ENCODE data around the gene DTNB. TPM values are rescaled to one million over a fixed set of nuclear protein-coding genes. Genes with fewer than 3 reads are reported as not detected.

Gene DTNB
- polyA plus RNA-seq, 1 of the 3 experiments (the other 2 are of a cell fraction) = 15.3 TPM

- H2AFZ ChIP-seq (ENCODE audit: low read depth) = no peak within 1 kb of the TSS
Measured at GRCh38 chr2:25341753-25342371, 331.5 kb downstream of the DTNB start, which contains the start of gene DNMT3A. TSS of gene DNMT3A (minus strand) at chr2:25341925. CDS start at chr2:25313984, 27,941 bp downstream.

GRCh38 chr2:25341011-25341727 lies 332.2 kb downstream of the DTNB start:
- Histone ChIP-seq H3K36me3 (replicated peaks in 1 of 2; ENCODE audit: control insufficient read depth in 1 of 2, insufficient read depth in 2 of 2, low read length in 1 of 2) (peaks cover 0 to 3% of the 10 kb centered on the region in 2 experiments), H4K20me1 (ENCODE audit: insufficient read depth) (peaks cover 40% of the 10 kb centered on the region), H3K27me3 (ENCODE audit: insufficient read depth) (no peaks in the 10 kb centered on the region), H3K4me3 (ENCODE audit: low read depth in 2 of 2, low read length in 1 of 2) (peak overlapping the region; percentile 70 to 82; a peak in 3 of 4 replicates), H3K27ac (ENCODE audit: low read depth in 2 of 2, low read length in 1 of 2) (peak overlapping the region in 1 of 2 experiments; percentile 93; a peak in 2 of 4 replicates), H3K4me2 (no peak overlapping the region), H3K79me2 (ENCODE audit: insufficient read depth) (peaks cover 12% of the 10 kb centered on the region; the same call in 1 of the 2 replicates), H3K9me2 (no peaks in the 10 kb centered on the region), H3K9ac (no peak overlapping the region), H3F3A (replicated peaks; ENCODE audit: insufficient read depth) (no peaks in the 10 kb centered on the region), H3K9me3 (no peaks in the 10 kb centered on the region), H2AFZ (ENCODE audit: low read depth) (no peak overlapping the region), H3K4me1 (ENCODE audit: control insufficient read depth in 1 of 2, insufficient read depth in 2 of 2, low read depth in 1 of 2, low read length in 1 of 2) (peaks cover 4 to 49% of the 10 kb centered on the region in 2 experiments; a peak in 2 of 4 replicates)
- 0% methylated on average over 9 of the region's 104 CpGs for WGBS (ENCODE audit: low lambda C conversion rate)
- DNase-seq = peak; percentile 92
- POLR2A ChIA-PET = interaction anchor here (0.6 to 3.2 kb wide), 4 partner anchors 26 to 46 kb away, joined by 3 to 17 read pairs (median 3); no protein-coding TSS in a partner anchor
- CTCF ChIA-PET = interaction anchor here (1.9 to 11.3 kb wide), 3 partner anchors 21 to 84 kb away, joined by 6 to 117 read pairs (median 18); no protein-coding TSS in a partner anchor
- TF ChIP-seq RCOR1 (IDR thresholded peaks at IDR 0.05; ENCODE audit: low read length) (no peak), YY1 (IDR thresholded peaks at IDR 0.05; ENCODE audit: low read depth) (no peak), REST (IDR thresholded peaks at IDR 0.05; ENCODE audit: low read depth, low read length) (no peak), EZH2phosphoT487 (IDR thresholded peaks at IDR 0.05; ENCODE audit: borderline replicate concordance, low read depth) (no peak), SIN3A (IDR thresholded peaks at IDR 0.05; ENCODE audit: borderline replicate concordance, low read depth, low read length) (no peak), TAF1 (IDR thresholded peaks at IDR 0.05; ENCODE audit: borderline replicate concordance, low read depth, low read length) (no peak), CTCF (IDR thresholded peaks at IDR 0.05) (no peak), FOXJ3 (CRISPR knock-in tag; IDR thresholded peaks at IDR 0.05) (no peak), EP300 (IDR thresholded peaks at IDR 0.05; ENCODE audit: borderline replicate concordance in 1 of 2, low read depth in 1 of 2, low read length in 1 of 2) (no peak), ELF1 (IDR thresholded peaks at IDR 0.05) (no peak), MXI1 (IDR thresholded peaks at IDR 0.05; ENCODE audit: low read depth, low read length) (no peak)

More at GRCh38 chr2:25341753-25342371, 331.5 kb downstream of the DTNB start, which contains the start of gene DNMT3A:
- Histone ChIP-seq H3K9me3 (no peaks in the 10 kb centered on the region), H4K20me1 (ENCODE audit: insufficient read depth) (peaks cover 33% of the 10 kb centered on the region), H3K79me2 (ENCODE audit: insufficient read depth) (peaks cover 9% of the 10 kb centered on the region; the same call in 1 of the 2 replicates), H3K27ac (ENCODE audit: low read depth in 2 of 2, low read length in 1 of 2) (peak within 1 kb of the TSS in 1 of 2 experiments; percentile 93; a peak in 2 of 4 replicates), H3K9me2 (no peaks in the 10 kb centered on the region), H3K9ac (no peak within 1 kb of the TSS), H3K4me1 (ENCODE audit: control insufficient read depth in 1 of 2, insufficient read depth in 2 of 2, low read depth in 1 of 2, low read length in 1 of 2) (peaks cover 4 to 42% of the 10 kb centered on the region in 2 experiments; a peak in 2 of 4 replicates), H3K4me2 (peak within 1 kb of the TSS; percentile 92), H3K4me3 (ENCODE audit: low read depth in 2 of 2, low read length in 1 of 2) (peak within 1 kb of the TSS; percentile 82 to 87), H3K27me3 (ENCODE audit: insufficient read depth) (no peaks in the 10 kb centered on the region), H3K36me3 (replicated peaks in 1 of 2; ENCODE audit: control insufficient read depth in 1 of 2, insufficient read depth in 2 of 2, low read length in 1 of 2) (peaks cover 0 to 2% of the 10 kb centered on the region in 2 experiments), H3F3A (replicated peaks; ENCODE audit: insufficient read depth) (no peaks in the 10 kb centered on the region)
- peak; percentile 94 for DNase-seq
- 1% methylated on average over 45 of the region's 100 CpGs for WGBS (ENCODE audit: low lambda C conversion rate)
- TF ChIP-seq TAF1 (IDR thresholded peaks at IDR 0.05; ENCODE audit: borderline replicate concordance, low read depth, low read length) = 0 out of 2 replicates have a peak, but pooled peaks have one; percentile 20
- no peak for TF ChIP-seq IRF3 (IDR thresholded peaks at IDR 0.05; ENCODE audit: low read depth, low read length)
- CTCF ChIA-PET = interaction anchor here (0.5 to 5.5 kb wide), 30 partner anchors 8 to 323 kb away, joined by 3 to 60 read pairs (median 6); no protein-coding TSS in a partner anchor
- POLR2A ChIA-PET = interaction anchor here (1.0 to 1.4 kb wide), 3 partner anchors 27 to 47 kb away, joined by 3 read pairs; no protein-coding TSS in a partner anchor

Measured in SK-N-SH (cell line).